Liver (tissue), 9 donors: Measurements from ENCODE around the gene PRMT5. TPM values are rescaled to one million over a fixed set of nuclear protein-coding genes. Genes with fewer than 3 reads are reported as not detected.
A peak's percentile ranks its signal among the peaks of the same experiment; 100 is the strongest.

Experiments
- DNase-seq: peaks from one replicate; pipeline ENCODE4 v3.0.0-alpha.2; 2017; ENCODE audit warnings: low spot score
- H3K27ac ChIP-seq, 2 donors: one replicate each; pipeline ENCODE4 v1.7.0; 2013; ENCODE audit warnings: inconsistent platforms in 2 of 2, low read length in 2 of 2, control low read depth in 1 of 2, low read depth in 1 of 2, mild to moderate bottlenecking in 1 of 2
- H3K27me3 ChIP-seq, 4 donors: one replicate each; pipeline versions ENCODE4 v1.6.1 to v1.7.0; 2013; ENCODE audit warnings: low read length in 3 of 4, inconsistent platforms in 1 of 4, mild to moderate bottlenecking in 1 of 4, moderate library complexity in 1 of 4; ENCODE audit not compliant: control insufficient read depth in 4 of 4, insufficient read depth in 4 of 4
- H3K36me3 ChIP-seq, 4 donors: one replicate each; pipeline versions ENCODE4 v1.6.1 to v1.7.0; 2013; ENCODE audit warnings: low read length in 3 of 4, mild to moderate bottlenecking in 3 of 4, low read depth in 1 of 4, moderate library complexity in 1 of 4; ENCODE audit not compliant: control insufficient read depth in 4 of 4, insufficient read depth in 3 of 4
- H3K4me1 ChIP-seq, 4 donors: one replicate each; pipeline versions ENCODE4 v1.6.1 to v1.7.0; 2013; ENCODE audit warnings: low read length in 3 of 4, mild to moderate bottlenecking in 3 of 4, moderate library complexity in 1 of 4; ENCODE audit not compliant: control insufficient read depth in 4 of 4, insufficient read depth in 4 of 4
- H3K4me3 ChIP-seq, 3 donors: one replicate each; pipeline versions ENCODE4 v1.6.1 to v1.7.0; 2013; ENCODE audit warnings: low read length in 3 of 3, control low read depth in 1 of 3, low read depth in 1 of 3, mild to moderate bottlenecking in 1 of 3
- H3K9ac ChIP-seq, 2 donors: one replicate each; pipeline ENCODE4 v1.7.0; 2013; ENCODE audit warnings: low read length in 2 of 2, mild to moderate bottlenecking in 2 of 2, moderate library complexity in 2 of 2, control low read depth in 1 of 2, low read depth in 1 of 2
- H3K9me3 ChIP-seq, 4 donors: one replicate each; pipeline versions ENCODE4 v1.6.1 to v1.7.0; 2013; ENCODE audit warnings: low read length in 3 of 4; ENCODE audit not compliant: control insufficient read depth in 4 of 4
- ATF3 ChIP-seq: IDR thresholded peaks from 2 replicates; pipeline ENCODE4 v1.6.1; 2016; ENCODE audit warnings: antibody characterized with exemption
- EGR1 ChIP-seq, 2 donors: IDR thresholded peaks; 2 replicates each; pipeline ENCODE4 v1.6.1; 2016 to 2018; ENCODE audit warnings: antibody characterized with exemption in 2 of 2, low read depth in 2 of 2
- FOXA1 ChIP-seq: IDR thresholded peaks from 2 replicates; pipeline ENCODE4 v1.6.1; 2016; ENCODE audit warnings: antibody characterized with exemption
- FOXA2 ChIP-seq: IDR thresholded peaks from 2 replicates; pipeline ENCODE4 v1.6.1; 2016; ENCODE audit warnings: antibody characterized with exemption
- GABPA ChIP-seq, 2 donors: IDR thresholded peaks in 1 of 2; conservative IDR thresholded peaks in 1 of 2; 2 replicates each; pipeline ENCODE4 v1.6.1; 2016; ENCODE audit warnings: antibody characterized with exemption in 2 of 2, mild to moderate bottlenecking in 1 of 2, moderate library complexity in 1 of 2
- HNF4A ChIP-seq, 2 donors: conservative IDR thresholded peaks; 2 replicates each; pipeline ENCODE4 v1.6.1; 2016; ENCODE audit warnings: antibody characterized with exemption in 2 of 2, mild to moderate bottlenecking in 2 of 2
- JUND ChIP-seq, 2 donors: IDR thresholded peaks; 2 replicates each; pipeline ENCODE4 v1.6.1; 2016; ENCODE audit warnings: antibody characterized with exemption in 2 of 2
- NR2F2 ChIP-seq: IDR thresholded peaks from 2 replicates; pipeline ENCODE4 v1.6.1; 2016; ENCODE audit warnings: antibody characterized with exemption
- RAD21 ChIP-seq, 2 donors: IDR thresholded peaks; 2 replicates each; pipeline ENCODE4 v1.6.1; 2016; ENCODE audit warnings: antibody characterized with exemption in 2 of 2, mild to moderate bottlenecking in 2 of 2
- RXRA ChIP-seq, 2 donors: IDR thresholded peaks; 2 replicates each; pipeline ENCODE4 v1.6.1; 2017 to 2018; ENCODE audit warnings: antibody characterized with exemption in 2 of 2, mild to moderate bottlenecking in 1 of 2
- SP1 ChIP-seq: IDR thresholded peaks from 2 replicates; pipeline ENCODE4 v1.6.1; 2018; ENCODE audit warnings: antibody characterized with exemption, mild to moderate bottlenecking
- TAF1 ChIP-seq: conservative IDR thresholded peaks from 2 replicates; pipeline ENCODE4 v1.6.1; 2016; ENCODE audit warnings: antibody characterized with exemption, mild to moderate bottlenecking
- YY1 ChIP-seq: IDR thresholded peaks from 2 replicates; pipeline ENCODE4 v1.6.1; 2016; ENCODE audit warnings: antibody characterized with exemption, mild to moderate bottlenecking
- WGBS: extraction: QIAGEN DNeasy Blood & Tissue Kit; methylation state at CpG from one replicate; pipeline ENCODE4 v1.1.7; 2013; 5-methylcytosine and 5-hydroxymethylcytosine counted together
- polyA plus RNA-seq, 2 donors: library from polyadenylated mRNA; stranded (reverse) in 1 of 2; unstranded in 1 of 2; fragments of 200-250 nt in 1 of 2; fragments of >200 nt in 1 of 2; fragmentation: Nextera tagmentation in 1 of 2; extraction: Ambion mirVana in 1 of 2; gene quantifications; one replicate each; pipeline versions ENCODE4 v1.2.1 to v1.2.3, GENCODE V29; 2013 to 2015
- total RNA-seq, 2 donors: library from RNA; depleted of rRNA; stranded (reverse); fragments of >200 nt; gene quantifications; one replicate each; pipeline ENCODE4 v1.2.3, GENCODE V29; 2014
- TF ChIP-seq, protein P1 (sequence below): fragments of 150-350 bp; IDR thresholded peaks from 2 replicates; pipeline ENCODE4 v1.5.1; 2017; ENCODE audit warnings: improper control_type of control experiment, low read depth, low read length; ENCODE audit not compliant: missing input control
- TF ChIP-seq, protein P2 (sequence below): IDR thresholded peaks from 2 replicates; pipeline ENCODE4 v1.6.1; 2016; ENCODE audit warnings: antibody characterized with exemption
- donor health status: healthy.
- donor health status: healthy.
- donor health status: healthy.
- donor health status: healthy.
- donor health status: healthy.

The PRMT5 gene
- total and polyA plus RNA-seq, 4 donors: 14.1 to 28.2 (median 26.8) TPM

- H3K27me3 ChIP-seq: no peaks in the 10 kb centered on the region
- no peaks in the 10 kb centered on the region for H3K9me3 ChIP-seq
- peaks cover 8 to 54% (median 43%) of the 10 kb centered on the region in 4 donors for H3K36me3 ChIP-seq
- no peak overlapping the region for H3K9ac ChIP-seq
- H3K4me3 ChIP-seq: no peak overlapping the region
- H3K4me1 ChIP-seq: peaks cover 2 to 15% (median 9%) of the 10 kb centered on the region in 4 donors
- TF ChIP-seq HNF4A (conservative IDR thresholded peaks at IDR 0.05): no peak
- TF ChIP-seq, protein P1, sequence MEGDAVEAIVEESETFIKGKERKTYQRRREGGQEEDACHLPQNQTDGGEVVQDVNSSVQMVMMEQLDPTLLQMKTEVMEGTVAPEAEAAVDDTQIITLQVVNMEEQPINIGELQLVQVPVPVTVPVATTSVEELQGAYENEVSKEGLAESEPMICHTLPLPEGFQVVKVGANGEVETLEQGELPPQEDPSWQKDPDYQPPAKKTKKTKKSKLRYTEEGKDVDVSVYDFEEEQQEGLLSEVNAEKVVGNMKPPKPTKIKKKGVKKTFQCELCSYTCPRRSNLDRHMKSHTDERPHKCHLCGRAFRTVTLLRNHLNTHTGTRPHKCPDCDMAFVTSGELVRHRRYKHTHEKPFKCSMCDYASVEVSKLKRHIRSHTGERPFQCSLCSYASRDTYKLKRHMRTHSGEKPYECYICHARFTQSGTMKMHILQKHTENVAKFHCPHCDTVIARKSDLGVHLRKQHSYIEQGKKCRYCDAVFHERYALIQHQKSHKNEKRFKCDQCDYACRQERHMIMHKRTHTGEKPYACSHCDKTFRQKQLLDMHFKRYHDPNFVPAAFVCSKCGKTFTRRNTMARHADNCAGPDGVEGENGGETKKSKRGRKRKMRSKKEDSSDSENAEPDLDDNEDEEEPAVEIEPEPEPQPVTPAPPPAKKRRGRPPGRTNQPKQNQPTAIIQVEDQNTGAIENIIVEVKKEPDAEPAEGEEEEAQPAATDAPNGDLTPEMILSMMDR: no peak
- no peak for TF ChIP-seq RAD21 (IDR thresholded peaks at IDR 0.05)
- no peak for TF ChIP-seq JUND (IDR thresholded peaks at IDR 0.05)
- no peak for TF ChIP-seq NR2F2
- no peak for TF ChIP-seq EGR1 (IDR thresholded peaks at IDR 0.05; ENCODE audit: low read depth in 2 of 2)
- TF ChIP-seq GABPA (IDR thresholded peaks at IDR 0.05 in 1 of 2, conservative IDR thresholded peaks at IDR 0.05 in 1 of 2): no peak
- no peak for TF ChIP-seq RXRA (IDR thresholded peaks at IDR 0.05)
- TF ChIP-seq TAF1: no peak
- TF ChIP-seq, protein P2, sequence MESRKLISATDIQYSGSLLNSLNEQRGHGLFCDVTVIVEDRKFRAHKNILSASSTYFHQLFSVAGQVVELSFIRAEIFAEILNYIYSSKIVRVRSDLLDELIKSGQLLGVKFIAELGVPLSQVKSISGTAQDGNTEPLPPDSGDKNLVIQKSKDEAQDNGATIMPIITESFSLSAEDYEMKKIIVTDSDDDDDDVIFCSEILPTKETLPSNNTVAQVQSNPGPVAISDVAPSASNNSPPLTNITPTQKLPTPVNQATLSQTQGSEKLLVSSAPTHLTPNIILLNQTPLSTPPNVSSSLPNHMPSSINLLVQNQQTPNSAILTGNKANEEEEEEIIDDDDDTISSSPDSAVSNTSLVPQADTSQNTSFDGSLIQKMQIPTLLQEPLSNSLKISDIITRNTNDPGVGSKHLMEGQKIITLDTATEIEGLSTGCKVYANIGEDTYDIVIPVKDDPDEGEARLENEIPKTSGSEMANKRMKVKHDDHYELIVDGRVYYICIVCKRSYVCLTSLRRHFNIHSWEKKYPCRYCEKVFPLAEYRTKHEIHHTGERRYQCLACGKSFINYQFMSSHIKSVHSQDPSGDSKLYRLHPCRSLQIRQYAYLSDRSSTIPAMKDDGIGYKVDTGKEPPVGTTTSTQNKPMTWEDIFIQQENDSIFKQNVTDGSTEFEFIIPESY: no peak
- no peak for TF ChIP-seq SP1
- TF ChIP-seq ATF3: no peak
- TF ChIP-seq YY1: no peak
- no peak for TF ChIP-seq FOXA2
- TF ChIP-seq FOXA1: no peak
- 97% methylated on average over 15 of the region's 15 CpGs for WGBS
- H3K27ac ChIP-seq: no peak overlapping the region
- DNase-seq: no peak
Observed at GRCh38 chr14:22875003-22875747, 54.0 kb downstream of the PRMT5 start.

DNA sequence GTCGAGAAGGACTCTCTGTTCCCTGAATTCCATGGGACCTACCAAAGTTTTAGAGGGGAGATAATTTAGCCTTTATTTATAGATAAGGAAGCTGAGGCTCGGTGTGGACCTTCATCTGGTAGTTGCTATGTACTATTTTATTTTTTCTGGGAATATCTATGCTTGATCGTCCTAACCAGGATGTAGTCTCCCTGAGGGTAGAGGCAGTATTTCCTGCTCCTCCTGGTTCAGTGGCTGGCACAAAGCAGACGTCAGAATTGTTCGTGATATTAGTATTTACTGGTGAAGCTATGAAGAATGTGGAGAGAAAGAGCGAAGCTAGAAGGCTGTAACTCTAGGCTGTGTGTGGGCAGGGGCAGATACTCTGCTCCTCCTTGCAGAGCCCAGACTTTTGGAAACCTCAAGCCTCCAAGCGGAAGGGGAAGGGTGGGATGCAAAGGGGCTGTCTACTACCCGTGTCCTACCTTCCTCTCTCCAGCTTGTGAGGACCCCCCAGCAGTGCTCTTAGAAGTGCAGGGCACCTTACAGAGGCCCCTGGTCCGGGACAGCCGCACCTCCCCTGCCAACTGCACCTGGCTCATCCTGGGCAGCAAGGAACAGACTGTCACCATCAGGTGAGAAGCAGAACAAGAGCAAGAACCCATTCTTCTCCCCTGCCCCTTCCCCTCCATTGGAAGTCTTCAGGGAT, 56.2 kb downstream of the PRMT5 start:
- peak overlapping the region; percentile 98 to 99 for H3K27ac ChIP-seq
- WGBS: 58% methylated on average over 10 of the region's 10 CpGs
- peaks cover 8 to 40% (median 34%) of the 10 kb centered on the region in 4 donors for H3K36me3 ChIP-seq
- H3K9me3 ChIP-seq: no peaks in the 10 kb centered on the region
- H3K4me1 ChIP-seq: peaks cover 2 to 15% (median 9%) of the 10 kb centered on the region in 4 donors
- no peak for DNase-seq
- peak overlapping the region; percentile 47 to 70 for H3K9ac ChIP-seq
- H3K27me3 ChIP-seq: no peaks in the 10 kb centered on the region
- H3K4me3 ChIP-seq: peak overlapping the region; percentile 83 to 95 (median 94)
- TF ChIP-seq FOXA1 (no peak), YY1 (no peak), ATF3 (no peak), FOXA2 (no peak), GABPA (IDR thresholded peaks at IDR 0.05 in 1 of 2, conservative IDR thresholded peaks at IDR 0.05 in 1 of 2) (no peak), TAF1 (no peak), HNF4A (conservative IDR thresholded peaks at IDR 0.05) (no peak), SP1 (no peak), EGR1 (IDR thresholded peaks at IDR 0.05; ENCODE audit: low read depth in 2 of 2) (no peak), RAD21 (IDR thresholded peaks at IDR 0.05) (no peak)
- TF ChIP-seq, protein P1: no peak
- TF ChIP-seq, protein P2: no peak
